ENCODE results near the gene PRKCE. TPM values are rescaled to one million over a fixed set of nuclear protein-coding genes. Genes with fewer than 3 reads are reported as not detected.

Gene PRKCE
- total RNA-seq, 1 donor from 2014 or later: 85.0 TPM

GRCh38 chr2:46173636-46174250, 522.3 kb downstream of the PRKCE start:
- Histone ChIP-seq H3K36me3 (peaks cover 5% of the 10 kb centered on the region), H3K4me1 (peaks cover 47% of the 10 kb centered on the region), H3K9me3 (no peaks in the 10 kb centered on the region), H3K4me3 (no peak overlapping the region), H3K27ac (peak overlapping the region; percentile 33), H3K27me3 (ENCODE audit: low read depth) (no peaks in the 10 kb centered on the region)
- intact Hi-C loops (cut with DNase I): no loop called here
- DNase-seq: no peak
- no peak for ATAC-seq
- TF ChIP-seq, protein P1, sequence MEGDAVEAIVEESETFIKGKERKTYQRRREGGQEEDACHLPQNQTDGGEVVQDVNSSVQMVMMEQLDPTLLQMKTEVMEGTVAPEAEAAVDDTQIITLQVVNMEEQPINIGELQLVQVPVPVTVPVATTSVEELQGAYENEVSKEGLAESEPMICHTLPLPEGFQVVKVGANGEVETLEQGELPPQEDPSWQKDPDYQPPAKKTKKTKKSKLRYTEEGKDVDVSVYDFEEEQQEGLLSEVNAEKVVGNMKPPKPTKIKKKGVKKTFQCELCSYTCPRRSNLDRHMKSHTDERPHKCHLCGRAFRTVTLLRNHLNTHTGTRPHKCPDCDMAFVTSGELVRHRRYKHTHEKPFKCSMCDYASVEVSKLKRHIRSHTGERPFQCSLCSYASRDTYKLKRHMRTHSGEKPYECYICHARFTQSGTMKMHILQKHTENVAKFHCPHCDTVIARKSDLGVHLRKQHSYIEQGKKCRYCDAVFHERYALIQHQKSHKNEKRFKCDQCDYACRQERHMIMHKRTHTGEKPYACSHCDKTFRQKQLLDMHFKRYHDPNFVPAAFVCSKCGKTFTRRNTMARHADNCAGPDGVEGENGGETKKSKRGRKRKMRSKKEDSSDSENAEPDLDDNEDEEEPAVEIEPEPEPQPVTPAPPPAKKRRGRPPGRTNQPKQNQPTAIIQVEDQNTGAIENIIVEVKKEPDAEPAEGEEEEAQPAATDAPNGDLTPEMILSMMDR (IDR thresholded peaks at IDR 0.05): no peak

- no peak for DNase-seq
- peaks cover 5% of the 10 kb centered on the region for H3K36me3 ChIP-seq
- no peaks in the 10 kb centered on the region for H3K27me3 ChIP-seq (ENCODE audit: low read depth)
- TF ChIP-seq, protein P1 (IDR thresholded peaks at IDR 0.05): no peak
- H3K4me1 ChIP-seq: peaks cover 54% of the 10 kb centered on the region
- no peak for ATAC-seq
- no peak overlapping the region for H3K27ac ChIP-seq
- intact Hi-C loops (cut with DNase I): no loop called here
- no peaks in the 10 kb centered on the region for H3K9me3 ChIP-seq
- H3K4me3 ChIP-seq: no peak overlapping the region
Measured at GRCh38 chr2:46174345-46175170, 523.1 kb downstream of the PRKCE start.

GRCh38 chr2:46175419-46175818, 523.9 kb downstream of the PRKCE start:
- Histone ChIP-seq H3K27me3 (ENCODE audit: low read depth) (no peaks in the 10 kb centered on the region), H3K4me3 (no peak overlapping the region), H3K36me3 (peaks cover 5% of the 10 kb centered on the region), H3K27ac (no peak overlapping the region), H3K4me1 (peaks cover 62% of the 10 kb centered on the region), H3K9me3 (no peaks in the 10 kb centered on the region)
- ATAC-seq: no peak
- DNase-seq: no peak
- intact Hi-C loops (cut with DNase I): no loop called here
- TF ChIP-seq, protein P1 (IDR thresholded peaks at IDR 0.05): no peak

GRCh38 chr2:46177461-46178089, 526.1 kb downstream of the PRKCE start:
- no peak overlapping the region for H3K27ac ChIP-seq
- DNase-seq (no peak), ATAC-seq (no peak)
- intact Hi-C loops (cut with DNase I): no loop called here
- peaks cover 47% of the 10 kb centered on the region for H3K4me1 ChIP-seq
- TF ChIP-seq, protein P1 (IDR thresholded peaks at IDR 0.05): no peak
- no peaks in the 10 kb centered on the region for H3K9me3 ChIP-seq
- H3K4me3 ChIP-seq: no peak overlapping the region
- H3K36me3 ChIP-seq: no peaks in the 10 kb centered on the region
- no peaks in the 10 kb centered on the region for H3K27me3 ChIP-seq (ENCODE audit: low read depth)

DNA sequence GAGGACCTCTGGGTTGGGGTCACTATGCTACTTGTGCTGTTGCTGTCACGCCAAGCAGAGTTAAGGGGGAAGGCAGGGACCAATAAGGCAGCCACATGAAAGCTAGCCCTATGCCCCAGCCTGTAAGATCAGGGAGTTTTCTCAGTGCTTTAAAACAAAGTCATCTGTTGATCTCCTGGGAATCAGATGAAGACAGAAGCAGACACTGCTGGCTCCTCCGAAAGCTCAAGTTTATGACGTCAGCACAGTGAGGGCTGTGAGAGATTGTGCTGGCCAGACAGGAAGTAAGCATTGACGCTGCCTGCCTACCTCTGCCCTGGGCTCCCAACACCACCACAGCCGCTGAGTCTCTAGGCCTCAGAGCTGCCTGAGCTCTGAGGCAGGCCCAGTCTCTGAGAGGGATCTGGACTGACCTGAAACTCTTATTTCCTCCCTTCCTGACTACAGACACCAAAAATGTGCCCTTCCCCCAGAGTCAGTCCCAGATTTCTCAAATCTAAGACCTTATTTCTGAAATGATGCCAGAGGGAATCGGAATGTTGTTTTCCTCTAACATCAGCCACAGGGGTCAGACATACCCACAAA, 527.7 kb downstream of the PRKCE start:
- TF ChIP-seq, protein P1 (IDR thresholded peaks at IDR 0.05): no peak
- DNase-seq: no peak
- peak overlapping the region; percentile 63 for H3K27ac ChIP-seq
- intact Hi-C loops (cut with DNase I): no loop called here
- peaks cover 44% of the 10 kb centered on the region for H3K4me1 ChIP-seq
- no peaks in the 10 kb centered on the region for H3K36me3 ChIP-seq
- H3K9me3 ChIP-seq: no peaks in the 10 kb centered on the region
- no peak overlapping the region for H3K4me3 ChIP-seq
- no peaks in the 10 kb centered on the region for H3K27me3 ChIP-seq (ENCODE audit: low read depth)
- ATAC-seq: peak; percentile 68 to 77
